Retinal pigment epithelial cell (primary cell): Measurements from ENCODE around the gene ARHGAP25.
A peak's percentile ranks its signal among the peaks of the same experiment; 100 is the strongest.

ENCODE experiments used
- DNase-seq: peaks from one replicate; pipeline ENCODE4 v3.0.0-alpha.2; 2010; ENCODE audit warnings: low read depth
- H3K4me3 ChIP-seq: 2 replicates; pipeline ENCODE4 v1.5.1; 2011; ENCODE audit warnings: mild to moderate bottlenecking, low read length, control low read depth, moderate library complexity
- TF ChIP-seq, protein P1 (sequence below): conservative IDR thresholded peaks from 2 replicates; pipeline ENCODE4 v1.5.1; 2011; ENCODE audit warnings: low read depth, low read length, control low read depth, inconsistent platforms

The ARHGAP25 gene

DNA sequence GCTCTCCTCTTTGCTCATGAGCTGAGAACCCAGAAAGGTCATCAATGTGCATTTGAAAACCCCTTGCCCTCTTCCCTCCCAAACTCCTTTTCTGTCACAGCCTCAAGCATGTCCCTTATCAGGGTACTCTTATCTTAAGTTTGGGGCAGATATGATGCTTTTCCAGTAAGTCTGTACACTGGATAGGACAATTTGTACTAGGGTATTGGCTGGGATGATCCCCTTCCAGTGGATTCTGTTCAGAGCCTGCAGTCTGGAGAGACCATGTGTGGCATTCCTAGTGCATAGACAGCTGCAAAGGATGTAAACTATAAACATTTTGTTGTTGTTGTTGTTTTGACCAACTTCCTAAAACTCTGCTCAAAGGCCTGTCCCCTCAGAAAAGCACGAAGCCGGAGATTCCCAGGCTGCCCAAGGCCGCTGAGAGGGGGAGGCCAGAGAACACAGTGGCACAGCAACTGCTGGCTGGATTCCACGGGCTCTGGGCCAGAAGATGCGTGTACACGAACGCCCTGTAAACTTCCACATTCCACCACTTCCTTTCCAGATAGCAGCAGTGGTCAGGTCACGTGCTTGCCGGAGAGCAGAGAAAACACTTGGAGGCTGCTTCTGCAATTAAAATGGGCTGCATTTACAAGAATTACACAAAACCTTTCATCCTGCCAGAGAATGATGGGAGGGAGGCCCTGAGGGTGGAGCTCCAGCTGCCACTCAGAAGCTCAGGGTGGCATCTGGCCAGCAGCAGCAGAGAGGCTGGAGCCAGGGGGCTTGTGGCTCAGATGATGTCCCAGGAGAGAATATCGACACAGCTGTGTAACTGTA is 94.5 kb downstream of the ARHGAP25 start:
- TF ChIP-seq, protein P1, sequence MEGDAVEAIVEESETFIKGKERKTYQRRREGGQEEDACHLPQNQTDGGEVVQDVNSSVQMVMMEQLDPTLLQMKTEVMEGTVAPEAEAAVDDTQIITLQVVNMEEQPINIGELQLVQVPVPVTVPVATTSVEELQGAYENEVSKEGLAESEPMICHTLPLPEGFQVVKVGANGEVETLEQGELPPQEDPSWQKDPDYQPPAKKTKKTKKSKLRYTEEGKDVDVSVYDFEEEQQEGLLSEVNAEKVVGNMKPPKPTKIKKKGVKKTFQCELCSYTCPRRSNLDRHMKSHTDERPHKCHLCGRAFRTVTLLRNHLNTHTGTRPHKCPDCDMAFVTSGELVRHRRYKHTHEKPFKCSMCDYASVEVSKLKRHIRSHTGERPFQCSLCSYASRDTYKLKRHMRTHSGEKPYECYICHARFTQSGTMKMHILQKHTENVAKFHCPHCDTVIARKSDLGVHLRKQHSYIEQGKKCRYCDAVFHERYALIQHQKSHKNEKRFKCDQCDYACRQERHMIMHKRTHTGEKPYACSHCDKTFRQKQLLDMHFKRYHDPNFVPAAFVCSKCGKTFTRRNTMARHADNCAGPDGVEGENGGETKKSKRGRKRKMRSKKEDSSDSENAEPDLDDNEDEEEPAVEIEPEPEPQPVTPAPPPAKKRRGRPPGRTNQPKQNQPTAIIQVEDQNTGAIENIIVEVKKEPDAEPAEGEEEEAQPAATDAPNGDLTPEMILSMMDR: no peak
- peak overlapping the region; percentile 24 for H3K4me3 ChIP-seq
- peak; percentile 87 for DNase-seq

DNA sequence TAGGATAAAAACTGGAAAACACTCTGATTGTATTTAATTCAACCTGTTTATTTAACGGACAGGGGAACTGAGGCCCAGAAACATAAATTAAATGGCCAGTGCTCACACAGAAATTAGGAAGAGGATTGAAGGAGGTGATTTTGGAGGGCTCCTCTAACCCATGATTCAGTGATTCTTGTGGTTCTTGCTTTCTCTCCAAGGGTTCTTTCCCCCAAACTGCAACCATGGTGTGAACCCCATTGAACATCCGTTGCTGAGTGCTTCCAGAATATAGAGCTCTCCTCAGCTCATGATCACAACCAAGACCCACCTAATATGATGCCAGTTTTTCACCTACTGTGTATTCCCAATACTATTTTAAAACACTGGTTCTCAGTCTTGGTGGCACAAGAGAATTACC is 95.1 kb downstream of the ARHGAP25 start:
- no peak overlapping the region for H3K4me3 ChIP-seq
- DNase-seq: no peak

DNA sequence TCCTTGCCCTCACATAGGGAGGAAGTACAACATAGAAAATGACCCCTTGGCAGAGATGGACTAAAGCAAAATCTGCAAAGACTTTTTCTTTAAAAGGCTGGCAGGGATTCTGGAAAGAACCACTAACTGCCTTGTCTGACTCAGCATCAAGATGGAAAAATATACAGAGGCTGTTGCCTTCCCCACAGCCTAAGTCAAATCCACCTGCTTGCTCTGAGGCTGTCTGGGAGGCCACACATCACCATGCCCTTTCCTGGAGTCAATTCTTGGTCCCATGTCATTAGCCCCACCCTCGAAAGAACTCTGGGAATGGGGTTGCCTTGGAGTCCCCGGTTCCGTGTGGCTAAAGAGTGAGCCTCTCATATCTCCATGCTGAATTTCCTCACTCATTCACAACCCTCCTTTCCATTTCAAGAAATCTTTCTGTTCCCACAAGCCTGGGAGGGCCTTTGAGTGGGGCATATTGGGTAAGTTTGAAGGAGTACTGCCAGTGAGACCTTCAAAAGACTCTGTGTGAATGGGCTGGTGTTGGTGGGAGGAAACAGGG is 97.1 kb downstream of the ARHGAP25 start:
- no peak for DNase-seq
- H3K4me3 ChIP-seq: no peak overlapping the region
- TF ChIP-seq, protein P1: no peak

More for the DNA sequence above, 95.1 kb downstream of the ARHGAP25 start:
- TF ChIP-seq, protein P1: no peak

DNA sequence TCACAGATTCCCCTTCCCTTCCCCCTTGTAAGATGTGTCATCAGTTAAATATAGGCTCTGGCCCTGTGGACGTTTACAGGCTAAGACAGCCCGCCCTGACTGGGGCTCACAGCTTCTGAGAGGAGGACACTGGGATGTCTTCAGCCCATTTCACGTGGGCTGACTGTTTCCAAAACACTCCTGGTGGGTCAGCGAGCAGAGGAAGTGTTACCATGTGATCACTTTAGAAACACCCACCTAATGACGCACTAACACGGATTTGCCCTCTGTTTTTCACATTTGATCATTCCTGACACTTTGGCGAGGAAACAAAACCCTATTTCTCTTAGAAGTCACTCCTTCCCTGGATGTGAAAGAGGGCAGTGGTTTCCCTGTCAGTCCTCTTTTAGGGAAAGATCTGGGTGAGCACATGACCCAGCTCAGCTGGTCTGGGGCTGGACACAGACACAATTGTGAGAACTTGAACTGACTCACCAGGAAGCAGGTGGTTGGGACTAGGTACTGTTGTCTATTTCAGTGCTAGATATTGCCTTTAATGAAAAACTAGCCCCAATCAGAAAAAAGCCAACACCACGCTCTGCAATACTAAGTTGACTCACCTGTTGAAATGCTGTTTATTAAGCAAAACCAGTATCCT is 97.7 kb downstream of the ARHGAP25 start:
- TF ChIP-seq, protein P1: no peak
- no peak overlapping the region for H3K4me3 ChIP-seq
- peak; percentile 69 for DNase-seq

DNA sequence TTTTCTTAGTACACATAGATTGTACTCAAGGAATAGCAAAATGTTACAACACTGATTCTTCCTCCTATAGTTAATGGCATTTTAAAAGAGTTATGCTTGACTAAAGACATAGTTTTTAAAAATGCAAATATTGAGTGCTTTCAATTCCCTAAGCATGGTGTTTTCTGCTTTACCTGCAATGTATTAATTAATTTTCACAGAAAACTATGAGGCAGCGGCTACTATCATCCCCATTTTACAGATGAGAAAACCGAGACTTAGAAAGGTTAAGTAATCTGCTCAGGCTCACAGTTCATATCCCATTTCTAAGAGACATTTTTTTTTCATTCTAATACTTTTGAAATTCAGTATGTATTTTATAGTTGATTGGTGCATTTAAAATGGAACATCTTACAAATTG is 98.6 kb downstream of the ARHGAP25 start:
- no peak for DNase-seq
- TF ChIP-seq, protein P1: no peak
- no peak overlapping the region for H3K4me3 ChIP-seq

DNA sequence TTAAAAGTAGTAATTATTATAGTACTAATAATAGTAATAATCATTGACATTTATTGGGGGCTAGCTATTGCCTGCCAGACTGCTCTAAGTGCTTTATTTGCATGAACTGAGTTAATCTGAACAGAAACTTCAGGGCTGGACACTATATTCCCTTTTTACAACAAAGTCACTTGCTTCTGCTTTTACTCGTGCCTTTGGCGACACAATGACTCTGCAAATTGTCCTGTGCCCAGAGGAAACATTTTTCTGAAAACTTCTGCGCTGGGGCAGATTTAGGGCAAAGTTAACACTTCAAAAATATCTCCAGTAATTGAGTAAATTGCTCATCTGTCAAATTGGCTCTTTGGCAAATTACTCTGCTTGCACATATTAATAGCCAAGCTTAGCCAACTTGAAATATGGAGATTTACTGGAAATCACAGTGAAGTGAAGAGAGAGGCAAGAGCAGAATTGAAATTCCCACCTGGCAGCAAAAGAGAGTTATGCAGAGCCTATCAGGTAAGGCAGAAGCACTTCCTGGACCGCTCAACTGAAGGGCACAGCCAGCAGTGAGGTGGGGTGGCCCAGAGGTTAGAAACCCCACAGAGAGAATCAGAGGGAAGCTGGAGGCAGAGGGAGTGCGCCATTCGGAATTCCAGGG is 100.2 kb downstream of the ARHGAP25 start:
- no peak overlapping the region for H3K4me3 ChIP-seq
- DNase-seq: no peak
- TF ChIP-seq, protein P1: no peak
